Karpas-422 (cell line): ENCODE data around the gene FUBP3. TPM values are rescaled to one million over a fixed set of nuclear protein-coding genes. Genes with fewer than 3 reads are reported as not detected.

Experiments used
- DNase-seq: peaks from one replicate; pipeline ENCODE4 v3.0.0-alpha.2; 2015
- H2AFZ ChIP-seq: fragments of 200-600 bp; sonication (generic); 2 replicates; pipeline ENCODE4 v1.6.1; 2014; ENCODE audit warnings: antibody characterized with exemption, low read length, mixed read lengths
- H3K27ac ChIP-seq: fragments of 200-600 bp; sonication (generic); 2 replicates; pipeline ENCODE4 v1.5.1; 2014; ENCODE audit warnings: mild to moderate bottlenecking, low read length, moderate library complexity
- H3K27me3 ChIP-seq: fragments of 200-600 bp; sonication (generic); 2 replicates; pipeline ENCODE4 v1.6.1; 2014; ENCODE audit warnings: low read length, mixed read lengths
- H3K36me3 ChIP-seq: fragments of 200-600 bp; sonication (generic); 2 replicates; pipeline ENCODE4 v1.6.1; 2014; ENCODE audit warnings: low read length, mixed read lengths; ENCODE audit not compliant: insufficient read depth
- H3K4me1 ChIP-seq: fragments of 200-600 bp; sonication (generic); 2 replicates; pipeline ENCODE4 v1.6.1; 2014; ENCODE audit warnings: mild to moderate bottlenecking, low read length, mixed read lengths
- H3K4me2 ChIP-seq: fragments of 200-600 bp; sonication (generic); 2 replicates; pipeline ENCODE4 v1.6.1; 2014; ENCODE audit warnings: low read length, low read depth, mild to moderate bottlenecking; ENCODE audit not compliant: poor library complexity, severe bottlenecking
- H3K4me3 ChIP-seq: fragments of 200-600 bp; sonication (generic); 2 replicates; pipeline ENCODE4 v1.5.1; 2014; ENCODE audit warnings: mild to moderate bottlenecking, antibody characterized with exemption, low read length, mixed read lengths
- H3K79me2 ChIP-seq: fragments of 200-600 bp; sonication (generic); 2 replicates; pipeline ENCODE4 v1.6.1; 2014; ENCODE audit warnings: mild to moderate bottlenecking, low read length, mixed read lengths
- H3K9ac ChIP-seq: fragments of 200-600 bp; sonication (generic); 2 replicates; pipeline ENCODE4 v1.6.0; 2014; ENCODE audit warnings: low read length
- H3K9me2 ChIP-seq: fragments of 200-600 bp; sonication (generic), shearing (Covaris generic); replicated peaks from 2 replicates; pipeline ENCODE4 v1.6.0; 2014; ENCODE audit warnings: mild to moderate bottlenecking, low read length, moderate library complexity; ENCODE audit not compliant: insufficient read depth
- H3K9me3 ChIP-seq: fragments of 300-700, 200-600 bp; sonication (generic); 2 replicates; pipeline ENCODE4 v1.6.1; 2014; ENCODE audit warnings: low read length, mixed read lengths
- H4K20me1 ChIP-seq: fragments of 200-600 bp; sonication (generic); 2 replicates; pipeline ENCODE4 v1.6.1; 2014; ENCODE audit warnings: mild to moderate bottlenecking, antibody characterized with exemption, low read length, low read depth; ENCODE audit not compliant: insufficient read depth
- total RNA-seq: library from RNA; depleted of rRNA; stranded (reverse); fragments of >200 nt; shearing (Covaris generic); gene quantifications from 2 replicates; pipeline ENCODE4 v1.2.3, GENCODE V29; 2014; ENCODE audit warnings: low replicate concordance

FUBP3 gene
- total RNA-seq, 1 experiment from 2014 or later, result 31.2 TPM

GRCh38 chr9:130635306-130635705 lies 55.9 kb downstream of the FUBP3 start:
- Histone ChIP-seq H3K9me2 (no peaks in the 10 kb centered on the region), H3K27ac (no peak overlapping the region), H3K4me1 (no peaks in the 10 kb centered on the region)

GRCh38 chr9:130635721-130636647 lies 56.6 kb downstream of the FUBP3 start:
- Histone ChIP-seq H3K27me3 (no peaks in the 10 kb centered on the region), H3K9ac (no peak overlapping the region), H3K36me3 (peaks cover 4% of the 10 kb centered on the region; the same call in 1 of the 2 replicates), H3K4me1 (no peaks in the 10 kb centered on the region), H3K79me2 (no peaks in the 10 kb centered on the region), H3K4me2 (no peak overlapping the region), H3K27ac (no peak overlapping the region), H3K4me3 (no peak overlapping the region), H3K9me3 (no peaks in the 10 kb centered on the region), H3K9me2 (no peaks in the 10 kb centered on the region), H2AFZ (no peak overlapping the region), H4K20me1 (no peaks in the 10 kb centered on the region)
- no peak for DNase-seq

More at GRCh38 chr9:130635306-130635705, 55.9 kb downstream of the FUBP3 start:
- H3K27me3 ChIP-seq, result no peaks in the 10 kb centered on the region
- no peaks in the 10 kb centered on the region for H3K9me3 ChIP-seq
- 0 out of 2 replicates have a peak, but pooled peaks cover 2% of the 10 kb centered on the region for H4K20me1 ChIP-seq
- H3K79me2 ChIP-seq, result no peaks in the 10 kb centered on the region
- no peak overlapping the region for H3K4me2 ChIP-seq
- peaks cover 4% of the 10 kb centered on the region; the same call in 1 of the 2 replicates for H3K36me3 ChIP-seq
- no peak overlapping the region for H3K9ac ChIP-seq
- no peak overlapping the region for H3K4me3 ChIP-seq
- DNase-seq, result no peak
- H2AFZ ChIP-seq, result no peak overlapping the region

GRCh38 chr9:130636648-130637020 lies 57.3 kb downstream of the FUBP3 start:
- no peak overlapping the region for H2AFZ ChIP-seq
- no peaks in the 10 kb centered on the region for H4K20me1 ChIP-seq
- H3K27me3 ChIP-seq, result no peaks in the 10 kb centered on the region
- H3K79me2 ChIP-seq, result no peaks in the 10 kb centered on the region
- no peaks in the 10 kb centered on the region for H3K9me3 ChIP-seq
- H3K4me2 ChIP-seq, result no peak overlapping the region
- H3K36me3 ChIP-seq, result peaks cover 4% of the 10 kb centered on the region; the same call in 1 of the 2 replicates
- no peak for DNase-seq
- no peak overlapping the region for H3K4me3 ChIP-seq
- no peak overlapping the region for H3K9ac ChIP-seq
- no peak overlapping the region for H3K27ac ChIP-seq
- H3K9me2 ChIP-seq, result no peaks in the 10 kb centered on the region
- no peaks in the 10 kb centered on the region for H3K4me1 ChIP-seq

GRCh38 chr9:130638284-130639123 lies 59.1 kb downstream of the FUBP3 start:
- H3K9ac ChIP-seq, result no peak overlapping the region

GRCh38 chr9:130639124-130639765 lies 59.9 kb downstream of the FUBP3 start:
- Histone ChIP-seq H3K9me2 (no peaks in the 10 kb centered on the region), H4K20me1 (no peaks in the 10 kb centered on the region), H3K36me3 (peaks cover 4% of the 10 kb centered on the region; the same call in 1 of the 2 replicates), H3K9me3 (no peaks in the 10 kb centered on the region), H3K79me2 (no peaks in the 10 kb centered on the region), H3K4me2 (no peak overlapping the region), H3K4me1 (no peaks in the 10 kb centered on the region), H3K27me3 (no peaks in the 10 kb centered on the region), H2AFZ (no peak overlapping the region), H3K9ac (no peak overlapping the region), H3K4me3 (no peak overlapping the region), H3K27ac (no peak overlapping the region)
- no peak for DNase-seq

More at GRCh38 chr9:130638284-130639123, 59.1 kb downstream of the FUBP3 start:
- Histone ChIP-seq H3K27ac (no peak overlapping the region), H3K36me3 (peaks cover 4% of the 10 kb centered on the region; the same call in 1 of the 2 replicates), H2AFZ (no peak overlapping the region), H3K4me2 (no peak overlapping the region), H3K79me2 (no peaks in the 10 kb centered on the region), H3K4me1 (no peaks in the 10 kb centered on the region), H3K4me3 (no peak overlapping the region), H3K27me3 (no peaks in the 10 kb centered on the region), H3K9me2 (no peaks in the 10 kb centered on the region), H3K9me3 (no peaks in the 10 kb centered on the region), H4K20me1 (no peaks in the 10 kb centered on the region)
- DNase-seq, result no peak

GRCh38 chr9:130639866-130640555 lies 60.6 kb downstream of the FUBP3 start:
- no peak overlapping the region for H3K27ac ChIP-seq
- no peak overlapping the region for H3K4me3 ChIP-seq
- no peak overlapping the region for H3K4me2 ChIP-seq
- peaks cover 4% of the 10 kb centered on the region; the same call in 1 of the 2 replicates for H3K36me3 ChIP-seq
- no peak overlapping the region for H2AFZ ChIP-seq
- no peak for DNase-seq
- no peaks in the 10 kb centered on the region for H4K20me1 ChIP-seq
- H3K4me1 ChIP-seq, result no peaks in the 10 kb centered on the region
- no peaks in the 10 kb centered on the region for H3K9me3 ChIP-seq
- H3K79me2 ChIP-seq, result no peaks in the 10 kb centered on the region
- H3K27me3 ChIP-seq, result no peaks in the 10 kb centered on the region
- no peak overlapping the region for H3K9ac ChIP-seq
- H3K9me2 ChIP-seq, result no peaks in the 10 kb centered on the region

- Histone ChIP-seq H3K27me3 (no peaks in the 10 kb centered on the region), H3K9me2 (no peaks in the 10 kb centered on the region), H2AFZ (no peak overlapping the region), H3K4me1 (no peaks in the 10 kb centered on the region), H3K9me3 (no peaks in the 10 kb centered on the region; the same call in 1 of the 2 replicates), H3K9ac (no peak overlapping the region), H3K4me2 (no peak overlapping the region), H4K20me1 (no peaks in the 10 kb centered on the region), H3K27ac (no peak overlapping the region), H3K36me3 (peaks cover 4% of the 10 kb centered on the region; the same call in 1 of the 2 replicates), H3K4me3 (no peak overlapping the region), H3K79me2 (no peaks in the 10 kb centered on the region)
- DNase-seq, result no peak
Observed at GRCh38 chr9:130640681-130641080, 61.3 kb downstream of the FUBP3 start.
